ENCODE results near the gene ABCA13. TPM values are rescaled to one million over a fixed set of nuclear protein-coding genes. Genes with fewer than 3 reads are reported as not detected.

Gene ABCA13
- total and polyA plus RNA-seq, 2 donors (not counting 3 experiments of a cell fraction or from before 2014, with no cell fraction given), result 0.01 to 0.11 TPM

- no peak overlapping the region for H3K4me3 ChIP-seq (replicated peaks in 1 of 3; ENCODE audit: insufficient read depth in 1 of 3, low read depth in 1 of 3, low read length in 3 of 3)
- H3K4me1 ChIP-seq (ENCODE audit: control insufficient read depth, extremely low read depth, insufficient read depth, low read length), result no peaks in the 10 kb centered on the region
- BruUV-seq (replicated peaks), result no TSS peak
- no peak overlapping the region for H3K27ac ChIP-seq (ENCODE audit: insufficient read depth, low read depth, low read length)
- FAIRE-seq (no peak), DNase-seq (ENCODE audit: low read depth, low spot score) (no peak)
- no peak overlapping the region for H3K9ac ChIP-seq (replicated peaks; ENCODE audit: extremely low read depth, insufficient read depth, low read length)
- H3K79me2 ChIP-seq (ENCODE audit: control insufficient read depth, insufficient read depth, low read length), result no peaks in the 10 kb centered on the region
- no peaks in the 10 kb centered on the region for H3K27me3 ChIP-seq (ENCODE audit: control insufficient read depth in 2 of 2, insufficient read depth in 2 of 2, low read length in 2 of 2)
- H4K20me1 ChIP-seq (replicated peaks; ENCODE audit: control insufficient read depth, extremely low read depth, insufficient read depth, low read length), result no peaks in the 10 kb centered on the region
- intact Hi-C loops (cut with micrococcal nuclease) (no loop called here), dilution Hi-C loops (cut with MboI; ENCODE audit: extremely low pct_ligation_motif_present, low sequenced_read_pairs) (no loop called here)
- no peaks in the 10 kb centered on the region for H3K9me1 ChIP-seq (replicated peaks; ENCODE audit: control insufficient read depth, extremely low read depth, insufficient read depth, low read length)
- no peaks in the 10 kb centered on the region for H3K36me3 ChIP-seq (ENCODE audit: control insufficient read depth in 2 of 2, extremely low read depth in 1 of 2, insufficient read depth in 2 of 2, low read length in 2 of 2)
- TF ChIP-seq FOS (IDR thresholded peaks at IDR 0.05; ENCODE audit: borderline replicate concordance, insufficient read depth, low read length) (no peak), EZH2 (IDR thresholded peaks at IDR 0.05; ENCODE audit: borderline replicate concordance, low read depth, low read length, severe bottlenecking) (no peak), MAX (IDR thresholded peaks at IDR 0.05; ENCODE audit: insufficient read depth, insufficient read length) (no peak), JUN (IDR thresholded peaks at IDR 0.05; ENCODE audit: borderline replicate concordance, insufficient read depth, insufficient read length, low read depth) (no peak), POLR2AphosphoS5 (IDR thresholded peaks at IDR 0.05; ENCODE audit: insufficient read depth, low read depth, low read length) (no peak), MYC (IDR thresholded peaks at IDR 0.05; ENCODE audit: low read depth, low read length) (no peak), CTCF (IDR thresholded peaks at IDR 0.05; ENCODE audit: extremely low read depth in 1 of 2, insufficient read depth in 1 of 2, low read depth in 1 of 2, low read length in 2 of 2) (no peak), POLR2A (IDR thresholded peaks at IDR 0.05; ENCODE audit: low read depth, low read length) (no peak), GATA2 (IDR thresholded peaks at IDR 0.05; ENCODE audit: insufficient read depth, insufficient read length, low read depth, low read length) (no peak)
- no peak overlapping the region for H3K4me2 ChIP-seq (ENCODE audit: insufficient read depth, low read length)
- CTCF ChIA-PET, result no interaction called here
- H2AFZ ChIP-seq (ENCODE audit: low read depth, low read length), result no peak overlapping the region
- POLR2A ChIA-PET, result no interaction called here
- no peaks in the 10 kb centered on the region for H3K9me3 ChIP-seq (replicated peaks; ENCODE audit: control insufficient read depth, insufficient read depth, low read length)
These were observed 226.9 kb downstream of the ABCA13 start for GRCh38 chr7:48398191-48398590.
